ENCODE results near the gene C19orf67. TPM values are rescaled to one million over a fixed set of nuclear protein-coding genes. Genes with fewer than 3 reads are reported as not detected.

Gene C19orf67
- total and polyA plus RNA-seq, 2 experiments from 2014 or later: not detected

DNA sequence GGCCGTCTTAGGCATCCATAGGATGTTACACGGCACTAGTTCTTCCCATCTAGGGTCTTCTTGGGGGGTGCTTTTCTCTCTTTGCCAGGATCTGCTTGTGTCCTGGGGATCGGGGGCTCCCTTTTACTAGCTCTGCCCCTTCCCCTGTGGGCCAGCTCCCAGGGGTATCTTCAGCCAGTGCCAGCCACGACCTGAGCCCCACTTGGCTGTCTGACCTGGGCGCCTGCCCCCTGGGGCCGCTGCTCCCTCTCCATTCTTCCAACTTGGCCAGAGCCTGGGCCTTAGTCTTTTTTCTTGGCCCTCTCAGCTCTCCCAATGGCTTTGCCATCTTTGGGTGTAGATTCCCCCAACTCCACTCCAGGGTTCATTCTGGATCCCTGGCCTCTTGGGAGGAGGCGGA, 28.9 kb upstream of the C19orf67 start:
- DNase-seq (ENCODE audit: low spot score): no peak
- H3K4me2 ChIP-seq: no peak overlapping the region
- H3K9me3 Mint-ChIP-seq: no peaks in the 10 kb centered on the region; the same call in 2 of the 3 replicates
- H4K20me1 ChIP-seq (replicated peaks; ENCODE audit: insufficient read depth): peaks cover 11% of the 10 kb centered on the region
- peaks cover 14% of the 10 kb centered on the region for H3K27me3 Mint-ChIP-seq (ENCODE audit: insufficient read depth, low read depth, poor library complexity)
- no peak overlapping the region for H3K27ac Mint-ChIP-seq
- ATAC-seq: no peak
- H3K27me3 ChIP-seq (ENCODE audit: insufficient read depth): no peaks in the 10 kb centered on the region
- H3F3A ChIP-seq (replicated peaks; ENCODE audit: low read depth): peaks cover 23% of the 10 kb centered on the region
- no peak for TF ChIP-seq CREB1 (CRISPR knock-in tag; IDR thresholded peaks at IDR 0.05; ENCODE audit: low read depth)
- TF ChIP-seq, protein P1, sequence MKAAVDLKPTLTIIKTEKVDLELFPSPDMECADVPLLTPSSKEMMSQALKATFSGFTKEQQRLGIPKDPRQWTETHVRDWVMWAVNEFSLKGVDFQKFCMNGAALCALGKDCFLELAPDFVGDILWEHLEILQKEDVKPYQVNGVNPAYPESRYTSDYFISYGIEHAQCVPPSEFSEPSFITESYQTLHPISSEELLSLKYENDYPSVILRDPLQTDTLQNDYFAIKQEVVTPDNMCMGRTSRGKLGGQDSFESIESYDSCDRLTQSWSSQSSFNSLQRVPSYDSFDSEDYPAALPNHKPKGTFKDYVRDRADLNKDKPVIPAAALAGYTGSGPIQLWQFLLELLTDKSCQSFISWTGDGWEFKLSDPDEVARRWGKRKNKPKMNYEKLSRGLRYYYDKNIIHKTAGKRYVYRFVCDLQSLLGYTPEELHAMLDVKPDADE (IDR thresholded peaks at IDR 0.05): no peak
- no peak for TF ChIP-seq POLR2AphosphoS5 (IDR thresholded peaks at IDR 0.05; ENCODE audit: low read depth)
- TF ChIP-seq, protein P2, sequence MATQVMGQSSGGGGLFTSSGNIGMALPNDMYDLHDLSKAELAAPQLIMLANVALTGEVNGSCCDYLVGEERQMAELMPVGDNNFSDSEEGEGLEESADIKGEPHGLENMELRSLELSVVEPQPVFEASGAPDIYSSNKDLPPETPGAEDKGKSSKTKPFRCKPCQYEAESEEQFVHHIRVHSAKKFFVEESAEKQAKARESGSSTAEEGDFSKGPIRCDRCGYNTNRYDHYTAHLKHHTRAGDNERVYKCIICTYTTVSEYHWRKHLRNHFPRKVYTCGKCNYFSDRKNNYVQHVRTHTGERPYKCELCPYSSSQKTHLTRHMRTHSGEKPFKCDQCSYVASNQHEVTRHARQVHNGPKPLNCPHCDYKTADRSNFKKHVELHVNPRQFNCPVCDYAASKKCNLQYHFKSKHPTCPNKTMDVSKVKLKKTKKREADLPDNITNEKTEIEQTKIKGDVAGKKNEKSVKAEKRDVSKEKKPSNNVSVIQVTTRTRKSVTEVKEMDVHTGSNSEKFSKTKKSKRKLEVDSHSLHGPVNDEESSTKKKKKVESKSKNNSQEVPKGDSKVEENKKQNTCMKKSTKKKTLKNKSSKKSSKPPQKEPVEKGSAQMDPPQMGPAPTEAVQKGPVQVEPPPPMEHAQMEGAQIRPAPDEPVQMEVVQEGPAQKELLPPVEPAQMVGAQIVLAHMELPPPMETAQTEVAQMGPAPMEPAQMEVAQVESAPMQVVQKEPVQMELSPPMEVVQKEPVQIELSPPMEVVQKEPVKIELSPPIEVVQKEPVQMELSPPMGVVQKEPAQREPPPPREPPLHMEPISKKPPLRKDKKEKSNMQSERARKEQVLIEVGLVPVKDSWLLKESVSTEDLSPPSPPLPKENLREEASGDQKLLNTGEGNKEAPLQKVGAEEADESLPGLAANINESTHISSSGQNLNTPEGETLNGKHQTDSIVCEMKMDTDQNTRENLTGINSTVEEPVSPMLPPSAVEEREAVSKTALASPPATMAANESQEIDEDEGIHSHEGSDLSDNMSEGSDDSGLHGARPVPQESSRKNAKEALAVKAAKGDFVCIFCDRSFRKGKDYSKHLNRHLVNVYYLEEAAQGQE (IDR thresholded peaks at IDR 0.05; ENCODE audit: unreplicated experiment): no peak
- TF ChIP-seq, protein P3, sequence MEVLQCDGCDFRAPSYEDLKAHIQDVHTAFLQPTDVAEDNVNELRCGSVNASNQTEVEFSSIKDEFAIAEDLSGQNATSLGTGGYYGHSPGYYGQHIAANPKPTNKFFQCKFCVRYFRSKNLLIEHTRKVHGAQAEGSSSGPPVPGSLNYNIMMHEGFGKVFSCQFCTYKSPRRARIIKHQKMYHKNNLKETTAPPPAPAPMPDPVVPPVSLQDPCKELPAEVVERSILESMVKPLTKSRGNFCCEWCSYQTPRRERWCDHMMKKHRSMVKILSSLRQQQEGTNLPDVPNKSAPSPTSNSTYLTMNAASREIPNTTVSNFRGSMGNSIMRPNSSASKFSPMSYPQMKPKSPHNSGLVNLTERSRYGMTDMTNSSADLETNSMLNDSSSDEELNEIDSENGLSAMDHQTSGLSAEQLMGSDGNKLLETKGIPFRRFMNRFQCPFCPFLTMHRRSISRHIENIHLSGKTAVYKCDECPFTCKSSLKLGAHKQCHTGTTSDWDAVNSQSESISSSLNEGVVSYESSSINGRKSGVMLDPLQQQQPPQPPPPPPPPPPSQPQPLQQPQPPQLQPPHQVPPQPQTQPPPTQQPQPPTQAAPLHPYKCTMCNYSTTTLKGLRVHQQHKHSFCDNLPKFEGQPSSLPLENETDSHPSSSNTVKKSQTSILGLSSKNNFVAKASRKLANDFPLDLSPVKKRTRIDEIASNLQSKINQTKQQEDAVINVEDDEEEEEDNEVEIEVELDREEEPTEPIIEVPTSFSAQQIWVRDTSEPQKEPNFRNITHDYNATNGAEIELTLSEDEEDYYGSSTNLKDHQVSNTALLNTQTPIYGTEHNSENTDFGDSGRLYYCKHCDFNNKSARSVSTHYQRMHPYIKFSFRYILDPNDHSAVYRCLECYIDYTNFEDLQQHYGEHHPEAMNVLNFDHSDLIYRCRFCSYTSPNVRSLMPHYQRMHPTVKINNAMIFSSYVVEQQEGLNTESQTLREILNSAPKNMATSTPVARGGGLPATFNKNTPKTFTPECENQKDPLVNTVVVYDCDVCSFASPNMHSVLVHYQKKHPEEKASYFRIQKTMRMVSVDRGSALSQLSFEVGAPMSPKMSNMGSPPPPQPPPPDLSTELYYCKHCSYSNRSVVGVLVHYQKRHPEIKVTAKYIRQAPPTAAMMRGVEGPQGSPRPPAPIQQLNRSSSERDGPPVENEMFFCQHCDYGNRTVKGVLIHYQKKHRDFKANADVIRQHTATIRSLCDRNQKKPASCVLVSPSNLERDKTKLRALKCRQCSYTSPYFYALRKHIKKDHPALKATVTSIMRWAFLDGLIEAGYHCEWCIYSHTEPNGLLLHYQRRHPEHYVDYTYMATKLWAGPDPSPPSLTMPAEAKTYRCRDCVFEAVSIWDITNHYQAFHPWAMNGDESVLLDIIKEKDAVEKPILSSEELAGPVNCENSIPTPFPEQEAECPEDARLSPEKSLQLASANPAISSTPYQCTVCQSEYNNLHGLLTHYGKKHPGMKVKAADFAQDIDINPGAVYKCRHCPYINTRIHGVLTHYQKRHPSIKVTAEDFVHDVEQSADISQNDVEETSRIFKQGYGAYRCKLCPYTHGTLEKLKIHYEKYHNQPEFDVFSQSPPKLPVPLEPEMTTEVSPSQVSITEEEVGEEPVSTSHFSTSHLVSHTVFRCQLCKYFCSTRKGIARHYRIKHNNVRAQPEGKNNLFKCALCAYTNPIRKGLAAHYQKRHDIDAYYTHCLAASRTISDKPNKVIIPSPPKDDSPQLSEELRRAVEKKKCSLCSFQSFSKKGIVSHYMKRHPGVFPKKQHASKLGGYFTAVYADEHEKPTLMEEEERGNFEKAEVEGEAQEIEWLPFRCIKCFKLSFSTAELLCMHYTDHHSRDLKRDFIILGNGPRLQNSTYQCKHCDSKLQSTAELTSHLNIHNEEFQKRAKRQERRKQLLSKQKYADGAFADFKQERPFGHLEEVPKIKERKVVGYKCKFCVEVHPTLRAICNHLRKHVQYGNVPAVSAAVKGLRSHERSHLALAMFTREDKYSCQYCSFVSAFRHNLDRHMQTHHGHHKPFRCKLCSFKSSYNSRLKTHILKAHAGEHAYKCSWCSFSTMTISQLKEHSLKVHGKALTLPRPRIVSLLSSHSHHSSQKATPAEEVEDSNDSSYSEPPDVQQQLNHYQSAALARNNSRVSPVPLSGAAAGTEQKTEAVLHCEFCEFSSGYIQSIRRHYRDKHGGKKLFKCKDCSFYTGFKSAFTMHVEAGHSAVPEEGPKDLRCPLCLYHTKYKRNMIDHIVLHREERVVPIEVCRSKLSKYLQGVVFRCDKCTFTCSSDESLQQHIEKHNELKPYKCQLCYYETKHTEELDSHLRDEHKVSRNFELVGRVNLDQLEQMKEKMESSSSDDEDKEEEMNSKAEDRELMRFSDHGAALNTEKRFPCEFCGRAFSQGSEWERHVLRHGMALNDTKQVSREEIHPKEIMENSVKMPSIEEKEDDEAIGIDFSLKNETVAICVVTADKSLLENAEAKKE (CRISPR knock-in tag; IDR thresholded peaks at IDR 0.05): no peak
- TF ChIP-seq, protein P4, sequence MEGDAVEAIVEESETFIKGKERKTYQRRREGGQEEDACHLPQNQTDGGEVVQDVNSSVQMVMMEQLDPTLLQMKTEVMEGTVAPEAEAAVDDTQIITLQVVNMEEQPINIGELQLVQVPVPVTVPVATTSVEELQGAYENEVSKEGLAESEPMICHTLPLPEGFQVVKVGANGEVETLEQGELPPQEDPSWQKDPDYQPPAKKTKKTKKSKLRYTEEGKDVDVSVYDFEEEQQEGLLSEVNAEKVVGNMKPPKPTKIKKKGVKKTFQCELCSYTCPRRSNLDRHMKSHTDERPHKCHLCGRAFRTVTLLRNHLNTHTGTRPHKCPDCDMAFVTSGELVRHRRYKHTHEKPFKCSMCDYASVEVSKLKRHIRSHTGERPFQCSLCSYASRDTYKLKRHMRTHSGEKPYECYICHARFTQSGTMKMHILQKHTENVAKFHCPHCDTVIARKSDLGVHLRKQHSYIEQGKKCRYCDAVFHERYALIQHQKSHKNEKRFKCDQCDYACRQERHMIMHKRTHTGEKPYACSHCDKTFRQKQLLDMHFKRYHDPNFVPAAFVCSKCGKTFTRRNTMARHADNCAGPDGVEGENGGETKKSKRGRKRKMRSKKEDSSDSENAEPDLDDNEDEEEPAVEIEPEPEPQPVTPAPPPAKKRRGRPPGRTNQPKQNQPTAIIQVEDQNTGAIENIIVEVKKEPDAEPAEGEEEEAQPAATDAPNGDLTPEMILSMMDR (conservative IDR thresholded peaks at IDR 0.05; ENCODE audit: low read depth in 2 of 2): no peak
- no peak for TF ChIP-seq ZNF331 (CRISPR knock-in tag; IDR thresholded peaks at IDR 0.05; ENCODE audit: low read depth)
- H3K4me1 ChIP-seq (ENCODE audit: insufficient read depth): peaks cover 51% of the 10 kb centered on the region
- H3K4me1 Mint-ChIP-seq: peaks cover 46% of the 10 kb centered on the region
- peaks cover 3% of the 10 kb centered on the region; the same call in 1 of the 3 replicates for H3K36me3 Mint-ChIP-seq (ENCODE audit: low read depth)
- H2AFZ ChIP-seq: no peak overlapping the region
- no peaks in the 10 kb centered on the region for H3K9me2 ChIP-seq (ENCODE audit: insufficient read depth)
- no peak overlapping the region for H3K27ac ChIP-seq (ENCODE audit: low read depth)
- H3K4me3 ChIP-seq: no peak overlapping the region
- H3K4me3 Mint-ChIP-seq: no peak overlapping the region
- peaks cover 17% of the 10 kb centered on the region for H3K79me2 ChIP-seq (replicated peaks; ENCODE audit: insufficient read depth)
- no peaks in the 10 kb centered on the region for H3K36me3 ChIP-seq (ENCODE audit: insufficient read depth)
